GM19463 (cell line): Measurements from ENCODE around the gene SENP3.

ENCODE experiments used
- ATAC-seq: cut with Tn5 transposase; IDR thresholded peaks from one replicate; pipeline ENCODE4 v1.9.1; 2021; ENCODE audit warnings: mild to moderate bottlenecking, moderate library complexity; ENCODE audit not compliant: unreplicated experiment

SENP3 gene

DNA sequence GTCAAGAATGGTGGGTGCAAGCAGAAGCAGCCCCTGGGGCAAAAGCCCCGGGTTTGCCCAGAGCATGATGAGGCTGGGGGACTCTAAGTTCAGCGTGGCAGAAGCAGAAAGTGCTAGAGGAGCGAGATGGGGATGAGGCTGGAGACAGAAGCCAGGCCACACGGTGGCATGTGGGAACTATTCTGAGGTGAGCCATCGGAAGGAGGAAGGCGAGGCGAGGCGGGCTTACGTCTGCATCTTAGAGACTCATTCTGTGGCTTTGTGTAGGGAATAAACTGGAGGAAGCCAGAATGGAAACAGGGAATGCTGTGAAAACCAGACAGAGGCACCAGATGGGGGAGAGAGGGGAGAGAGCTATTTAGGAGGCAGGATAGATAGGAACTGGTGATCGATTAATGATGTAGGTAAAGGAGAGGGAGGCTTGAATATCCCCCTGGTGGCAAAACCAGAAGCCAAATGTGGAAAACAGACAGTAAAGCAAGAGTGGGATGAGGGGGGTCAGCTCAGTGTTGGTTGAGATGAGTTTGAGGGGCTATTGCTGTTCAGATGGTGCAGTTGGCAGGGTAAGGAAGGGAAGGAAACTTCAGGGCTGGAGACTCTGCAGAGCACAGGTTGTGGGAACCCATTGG lies 6.3 kb upstream of the SENP3 start:
- no peak for ATAC-seq

DNA sequence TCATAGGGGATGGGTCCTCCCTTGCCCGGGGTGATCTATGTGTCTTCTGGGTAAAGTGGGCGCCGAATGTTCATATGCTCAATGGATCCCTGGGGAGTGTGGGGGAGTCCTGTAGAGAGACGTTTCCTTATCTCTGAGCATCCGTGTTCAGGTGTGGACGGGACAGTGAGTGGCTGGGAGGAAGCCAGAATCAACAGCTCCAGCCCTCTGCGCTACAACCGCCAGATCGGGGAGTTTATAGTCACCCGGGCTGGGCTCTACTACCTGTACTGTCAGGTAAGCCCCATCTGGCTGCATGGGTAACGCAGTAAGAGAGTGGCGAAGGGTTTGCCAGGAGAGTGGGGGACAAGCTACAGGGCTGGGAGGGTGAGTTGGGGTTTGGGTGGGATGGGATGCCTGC lies 5.1 kb upstream of the SENP3 start:
- ATAC-seq: no peak

DNA sequence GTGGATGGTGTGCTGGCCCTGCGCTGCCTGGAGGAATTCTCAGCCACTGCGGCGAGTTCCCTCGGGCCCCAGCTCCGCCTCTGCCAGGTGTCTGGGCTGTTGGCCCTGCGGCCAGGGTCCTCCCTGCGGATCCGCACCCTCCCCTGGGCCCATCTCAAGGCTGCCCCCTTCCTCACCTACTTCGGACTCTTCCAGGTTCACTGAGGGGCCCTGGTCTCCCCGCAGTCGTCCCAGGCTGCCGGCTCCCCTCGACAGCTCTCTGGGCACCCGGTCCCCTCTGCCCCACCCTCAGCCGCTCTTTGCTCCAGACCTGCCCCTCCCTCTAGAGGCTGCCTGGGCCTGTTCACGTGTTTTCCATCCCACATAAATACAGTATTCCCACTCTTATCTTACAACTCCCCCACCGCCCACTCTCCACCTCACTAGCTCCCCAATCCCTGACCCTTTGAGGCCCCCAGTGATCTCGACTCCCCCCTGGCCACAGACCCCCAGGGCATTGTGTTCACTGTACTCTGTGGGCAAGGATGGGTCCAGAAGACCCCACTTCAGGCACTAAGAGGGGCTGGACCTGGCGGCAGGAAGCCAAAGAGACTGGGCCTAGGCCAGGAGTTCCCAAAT lies 4.5 kb upstream of the SENP3 start:
- ATAC-seq: no peak

DNA sequence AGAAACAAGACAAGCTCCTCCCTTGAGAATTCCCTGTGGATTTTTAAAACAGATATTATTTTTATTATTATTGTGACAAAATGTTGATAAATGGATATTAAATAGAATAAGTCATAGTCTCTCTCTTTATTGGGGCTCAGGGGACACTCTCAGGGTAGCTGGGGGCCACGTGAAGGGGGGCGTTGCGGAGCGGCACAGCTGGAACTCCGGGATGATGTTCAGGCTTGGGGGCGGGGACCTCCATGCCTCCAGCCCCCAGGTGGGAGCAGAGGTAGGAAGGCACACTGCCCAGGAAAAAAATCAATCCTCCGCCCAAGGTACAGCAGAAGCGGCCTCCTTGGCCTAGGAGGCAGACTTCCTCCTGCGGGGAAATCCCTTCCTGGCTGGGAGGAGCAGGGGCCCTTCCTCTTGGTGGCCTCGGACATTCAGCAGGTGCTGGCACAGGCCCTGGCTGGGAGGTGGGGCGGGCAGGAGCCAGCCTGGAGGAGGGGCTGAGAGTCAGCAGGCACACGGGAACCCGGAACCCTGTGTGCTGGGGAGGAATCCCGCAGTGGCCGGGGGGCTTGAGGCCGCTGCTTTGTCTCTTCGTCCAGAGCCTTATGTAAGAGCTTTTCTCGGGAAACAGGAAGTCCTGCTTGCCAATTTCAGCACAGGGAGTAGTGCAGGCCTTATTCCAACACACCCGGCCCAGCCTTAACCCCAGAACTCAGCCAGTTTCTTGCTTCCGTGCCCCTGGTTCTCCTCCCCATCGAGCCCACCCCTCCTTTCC lies 3.8 kb upstream of the SENP3 start:
- ATAC-seq: peak; percentile 34

DNA sequence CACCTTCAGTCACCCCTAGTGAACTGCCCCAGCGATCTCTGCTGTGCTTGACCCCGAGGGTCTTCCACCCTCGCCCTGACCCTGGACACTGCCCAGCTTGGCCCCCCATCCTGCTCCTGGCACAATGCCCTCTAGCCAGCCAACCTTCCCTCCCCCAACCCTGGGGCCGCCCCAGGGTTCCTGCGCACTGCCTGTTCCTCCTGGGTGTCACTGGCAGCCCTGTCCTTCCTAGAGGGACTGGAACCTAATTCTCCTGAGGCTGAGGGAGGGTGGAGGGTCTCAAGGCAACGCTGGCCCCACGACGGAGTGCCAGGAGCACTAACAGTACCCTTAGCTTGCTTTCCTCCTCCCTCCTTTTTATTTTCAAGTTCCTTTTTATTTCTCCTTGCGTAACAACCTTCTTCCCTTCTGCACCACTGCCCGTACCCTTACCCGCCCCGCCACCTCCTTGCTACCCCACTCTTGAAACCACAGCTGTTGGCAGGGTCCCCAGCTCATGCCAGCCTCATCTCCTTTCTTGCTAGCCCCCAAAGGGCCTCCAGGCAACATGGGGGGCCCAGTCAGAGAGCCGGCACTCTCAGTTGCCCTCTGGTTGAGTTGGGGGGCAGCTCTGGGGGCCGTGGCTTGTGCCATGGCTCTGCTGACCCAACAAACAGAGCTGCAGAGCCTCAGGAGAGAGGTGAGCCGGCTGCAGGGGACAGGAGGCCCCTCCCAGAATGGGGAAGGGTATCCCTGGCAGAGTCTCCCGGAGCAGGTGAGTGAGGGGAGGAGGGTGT lies 3.0 kb upstream of the SENP3 start, which contains the start of gene TNFSF13:
Gene TNFSF13, plus strand, starts transcription at position 207 of the 776 bp plus-strand sequence. Its CDS starts 290 bp downstream, at position 497.
- no peak for ATAC-seq

DNA sequence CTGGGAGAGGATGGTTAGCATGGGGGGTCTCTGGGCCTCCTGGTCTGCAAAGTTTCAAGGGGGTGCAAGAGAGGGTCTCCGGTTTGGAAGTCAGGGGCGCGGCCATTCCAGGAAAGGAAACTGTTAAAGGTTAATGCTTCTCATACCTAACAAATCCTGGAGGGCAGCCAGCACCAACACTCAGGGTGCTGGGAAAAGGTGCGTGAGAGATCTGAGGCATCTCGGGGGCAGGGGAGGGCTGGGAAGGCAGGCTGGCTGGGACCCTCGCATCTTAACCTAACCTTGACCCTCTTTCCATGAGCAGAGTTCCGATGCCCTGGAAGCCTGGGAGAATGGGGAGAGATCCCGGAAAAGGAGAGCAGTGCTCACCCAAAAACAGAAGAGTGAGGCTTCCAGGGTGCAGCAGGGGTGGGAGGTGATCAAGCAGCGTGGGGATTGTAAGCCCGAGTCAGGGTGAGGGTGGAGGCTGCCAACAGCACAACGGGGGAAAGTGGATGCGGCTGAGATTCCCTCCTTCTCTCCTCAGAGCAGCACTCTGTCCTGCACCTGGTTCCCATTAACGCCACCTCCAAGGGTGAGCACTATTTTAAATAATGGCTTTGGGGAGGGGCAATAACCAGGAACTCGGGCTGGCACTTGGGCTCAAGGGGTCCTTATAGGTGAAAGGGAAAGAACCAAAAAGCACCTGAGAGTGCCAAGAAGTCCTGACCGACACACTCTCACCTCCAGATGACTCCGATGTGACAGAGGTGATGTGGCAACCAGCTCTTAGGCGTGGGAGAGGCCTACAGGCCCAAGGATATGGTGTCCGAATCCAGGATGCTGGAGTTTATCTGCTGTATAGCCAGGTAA lies 2.2 kb upstream of the SENP3 start:
- no peak for ATAC-seq

DNA sequence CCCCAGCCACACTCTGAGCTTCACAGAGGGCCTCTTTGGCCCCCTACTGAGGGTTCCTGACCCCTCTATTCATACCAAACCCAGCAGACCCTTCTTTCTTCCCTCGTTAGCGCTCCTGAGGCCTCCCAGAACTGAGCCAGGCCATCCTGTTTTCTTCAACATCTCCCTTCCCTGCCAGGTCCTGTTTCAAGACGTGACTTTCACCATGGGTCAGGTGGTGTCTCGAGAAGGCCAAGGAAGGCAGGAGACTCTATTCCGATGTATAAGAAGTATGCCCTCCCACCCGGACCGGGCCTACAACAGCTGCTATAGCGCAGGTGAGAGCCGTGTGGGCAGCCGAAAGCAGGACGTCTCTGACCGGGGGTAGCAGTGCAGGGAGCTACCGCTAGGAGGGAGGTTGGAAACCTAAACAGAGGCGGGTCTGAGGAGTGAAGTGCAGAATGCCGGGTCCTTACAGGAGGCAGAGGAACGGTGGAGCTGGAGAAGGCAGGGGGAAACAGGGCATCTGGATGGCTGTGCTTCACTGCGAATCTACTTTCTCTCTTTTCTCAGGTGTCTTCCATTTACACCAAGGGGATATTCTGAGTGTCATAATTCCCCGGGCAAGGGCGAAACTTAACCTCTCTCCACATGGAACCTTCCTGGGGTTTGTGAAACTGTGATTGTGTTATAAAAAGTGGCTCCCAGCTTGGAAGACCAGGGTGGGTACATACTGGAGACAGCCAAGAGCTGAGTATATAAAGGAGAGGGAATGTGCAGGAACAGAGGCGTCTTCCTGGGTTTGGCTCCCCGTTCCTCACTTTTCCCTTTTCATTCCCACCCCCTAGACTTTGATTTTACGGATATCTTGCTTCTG lies 1.3 kb upstream of the SENP3 start:
- no peak for ATAC-seq

DNA sequence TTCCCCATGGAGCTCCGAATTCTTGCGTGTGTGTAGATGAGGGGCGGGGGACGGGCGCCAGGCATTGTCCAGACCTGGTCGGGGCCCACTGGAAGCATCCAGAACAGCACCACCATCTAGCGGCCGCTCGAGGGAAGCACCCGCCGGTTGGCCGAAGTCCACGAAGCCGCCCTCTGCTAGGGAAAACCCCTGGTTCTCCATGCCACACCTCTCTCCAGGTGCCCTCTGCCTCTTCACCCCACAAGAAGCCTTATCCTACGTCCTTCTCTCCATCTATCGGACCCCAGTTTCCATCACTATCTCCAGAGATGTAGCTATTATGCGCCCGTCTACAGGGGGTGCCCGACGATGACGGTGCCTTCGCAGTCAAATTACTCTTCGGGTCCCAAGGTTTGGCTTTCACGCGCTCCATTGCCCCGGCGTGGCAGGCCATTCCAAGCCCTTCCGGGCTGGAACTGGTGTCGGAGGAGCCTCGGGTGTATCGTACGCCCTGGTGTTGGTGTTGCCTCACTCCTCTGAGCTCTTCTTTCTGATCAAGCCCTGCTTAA lies 617 bp upstream of the SENP3 start:
- ATAC-seq: peak; percentile 48

DNA sequence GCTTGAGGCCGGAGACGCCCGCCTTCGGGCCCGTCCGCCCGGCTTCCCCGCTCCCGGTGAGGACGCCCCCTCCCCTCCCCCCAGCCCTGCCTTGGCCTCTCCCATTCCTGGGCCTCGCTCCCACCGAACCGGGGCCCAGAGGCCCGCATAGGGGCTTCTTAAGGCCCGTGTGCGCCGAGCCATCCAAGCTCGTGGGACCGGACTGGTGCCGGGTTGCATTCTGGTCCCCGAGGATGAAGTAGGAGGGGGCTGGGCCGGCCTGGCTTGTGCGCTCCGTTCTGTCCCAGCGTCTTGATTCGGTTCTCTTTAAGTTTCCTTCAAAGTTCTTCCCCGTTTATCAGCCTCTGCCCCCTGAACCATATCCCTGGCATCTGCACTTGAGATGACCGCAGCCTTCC lies 488 bp downstream of the SENP3 start:
- ATAC-seq: no peak

DNA sequence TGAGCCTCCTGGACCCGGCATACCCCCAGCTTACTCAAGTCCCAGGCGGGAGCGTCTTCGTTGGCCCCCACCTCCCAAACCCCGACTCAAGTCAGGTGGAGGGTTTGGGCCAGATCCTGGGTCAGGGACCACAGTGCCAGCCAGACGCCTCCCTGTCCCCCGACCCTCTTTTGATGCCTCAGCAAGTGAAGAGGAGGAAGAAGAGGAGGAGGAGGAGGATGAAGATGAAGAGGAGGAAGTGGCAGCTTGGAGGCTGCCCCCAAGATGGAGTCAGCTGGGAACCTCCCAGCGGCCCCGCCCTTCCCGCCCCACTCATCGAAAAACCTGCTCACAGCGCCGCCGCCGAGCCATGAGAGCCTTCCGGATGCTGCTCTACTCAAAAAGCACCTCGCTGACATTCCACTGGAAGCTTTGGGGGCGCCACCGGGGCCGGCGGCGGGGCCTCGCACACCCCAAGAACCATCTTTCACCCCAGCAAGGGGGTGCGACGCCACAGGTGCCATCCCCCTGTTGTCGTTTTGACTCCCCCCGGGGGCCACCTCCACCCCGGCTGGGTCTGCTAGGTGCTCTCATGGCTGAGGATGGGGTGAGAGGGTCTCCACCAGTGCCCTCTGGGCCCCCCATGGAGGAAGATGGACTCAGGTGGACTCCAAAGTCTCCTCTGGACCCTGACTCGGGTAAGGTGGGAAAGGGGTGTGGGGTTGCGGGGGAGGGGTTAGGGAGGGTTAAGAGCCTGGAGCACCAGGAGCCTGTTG lies 1.6 kb downstream of the SENP3 start:
- no peak for ATAC-seq

DNA sequence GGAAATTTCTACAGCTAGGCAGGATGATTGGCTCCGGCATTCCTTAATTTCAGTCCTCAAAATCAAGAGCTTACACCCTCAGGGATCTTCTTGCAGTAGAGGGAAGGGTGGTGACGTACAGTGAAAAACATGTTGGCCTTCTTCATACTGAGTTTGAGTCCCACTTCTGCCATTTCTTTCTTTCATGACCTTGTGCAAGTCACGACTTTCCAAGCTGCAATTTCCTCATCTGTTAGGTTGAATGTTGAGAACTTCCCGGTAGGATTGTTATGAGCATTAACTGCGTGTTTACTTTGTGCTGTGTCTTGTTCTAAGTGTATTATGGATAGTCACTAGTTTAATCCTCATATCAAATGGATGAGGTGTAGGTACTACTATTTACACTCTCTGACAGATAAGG lies 7.9 kb downstream of the SENP3 start:
- no peak for ATAC-seq

DNA sequence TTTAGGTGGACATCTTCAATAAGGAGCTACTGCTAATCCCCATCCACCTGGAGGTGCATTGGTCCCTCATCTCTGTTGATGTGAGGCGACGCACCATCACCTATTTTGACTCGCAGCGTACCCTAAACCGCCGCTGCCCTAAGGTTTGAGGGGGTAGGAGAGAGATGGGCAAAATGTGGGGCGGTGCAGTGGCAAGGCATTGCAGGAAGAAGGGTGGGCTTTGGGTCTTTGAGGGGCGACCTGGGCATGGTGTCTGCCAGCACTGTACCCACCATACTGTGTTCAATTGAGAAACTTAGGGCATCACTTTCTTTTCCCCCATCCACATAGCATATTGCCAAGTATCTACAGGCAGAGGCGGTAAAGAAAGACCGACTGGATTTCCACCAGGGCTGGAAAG lies 8.6 kb downstream of the SENP3 start:
- no peak for ATAC-seq

DNA sequence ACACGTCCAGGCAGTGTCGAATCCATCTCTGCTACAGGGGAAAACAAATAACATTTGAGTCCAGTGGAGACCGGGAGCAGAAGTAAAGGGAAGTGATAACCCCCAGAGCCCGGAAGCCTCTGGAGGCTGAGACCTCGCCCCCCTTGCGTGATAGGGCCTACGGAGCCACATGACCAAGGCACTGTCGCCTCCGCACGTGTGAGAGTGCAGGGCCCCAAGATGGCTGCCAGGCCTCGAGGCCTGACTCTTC lies 10.5 kb downstream of the SENP3 start:
- peak; percentile 90 for ATAC-seq

DNA sequence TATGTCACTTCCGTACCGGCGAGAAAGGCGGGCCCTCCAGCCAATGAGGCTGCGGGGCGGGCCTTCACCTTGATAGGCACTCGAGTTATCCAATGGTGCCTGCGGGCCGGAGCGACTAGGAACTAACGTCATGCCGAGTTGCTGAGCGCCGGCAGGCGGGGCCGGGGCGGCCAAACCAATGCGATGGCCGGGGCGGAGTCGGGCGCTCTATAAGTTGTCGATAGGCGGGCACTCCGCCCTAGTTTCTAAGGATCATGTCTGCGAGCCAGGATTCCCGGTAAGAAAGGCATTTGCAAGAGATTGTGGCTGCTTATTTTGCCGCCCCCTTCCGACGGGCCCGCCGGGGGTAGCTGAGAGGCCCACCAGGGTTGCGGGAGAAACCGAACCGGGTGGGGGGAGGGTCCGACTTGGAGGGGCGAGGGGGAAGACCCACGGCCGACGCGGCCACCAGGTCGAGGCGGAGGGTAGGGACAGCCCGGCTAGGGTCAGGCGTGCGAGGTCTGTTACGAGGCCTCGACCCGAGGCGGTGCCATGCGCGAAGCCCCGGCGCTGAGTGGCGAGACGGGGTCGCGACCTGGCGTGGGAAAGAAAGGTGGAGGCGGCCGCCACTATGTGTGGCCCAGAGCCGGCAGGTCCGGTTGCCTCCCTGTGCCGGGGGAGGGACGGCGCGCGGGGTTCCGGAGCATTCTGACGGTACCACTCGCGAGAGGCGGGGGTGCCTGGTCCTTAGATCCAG lies 11.0 kb downstream of the SENP3 start:
- ATAC-seq: no peak

DNA sequence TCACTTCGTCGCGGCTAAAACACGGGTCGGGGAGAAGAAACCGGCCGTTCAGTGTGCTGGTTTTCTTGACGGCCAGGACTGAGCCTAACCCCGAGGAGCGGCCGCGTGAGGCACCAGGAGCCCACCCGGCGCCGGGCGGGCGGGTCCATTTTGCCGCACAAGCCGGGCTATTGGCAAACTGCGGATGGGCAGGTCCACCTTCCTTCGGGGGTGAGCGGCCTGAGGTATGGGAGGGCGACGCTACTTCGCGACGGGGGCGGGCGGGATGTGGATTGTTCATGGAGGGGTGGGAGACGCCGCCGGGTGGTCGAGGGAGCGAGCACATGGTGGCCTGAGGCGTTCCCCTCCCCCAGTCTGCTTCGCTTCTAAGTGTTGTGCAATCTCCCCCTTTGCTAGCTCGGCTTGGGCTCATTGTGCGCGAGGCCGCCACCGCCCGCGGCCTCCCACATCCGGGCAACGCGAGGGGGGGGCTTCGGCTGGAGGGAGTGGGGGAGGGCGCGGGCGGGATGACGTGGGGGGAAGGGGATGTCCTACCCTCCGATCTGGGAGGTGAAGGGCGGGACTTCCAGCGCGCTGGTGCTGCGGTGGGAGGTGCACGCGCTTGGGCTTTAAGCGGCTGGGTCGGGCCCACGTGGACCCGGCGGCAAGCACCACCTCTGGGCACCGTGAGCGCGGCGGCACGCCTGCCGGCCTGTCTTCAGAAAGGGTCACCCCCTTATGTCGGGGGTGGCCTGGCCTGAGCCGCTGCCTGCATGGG lies 11.8 kb downstream of the SENP3 start:
- no peak for ATAC-seq

DNA sequence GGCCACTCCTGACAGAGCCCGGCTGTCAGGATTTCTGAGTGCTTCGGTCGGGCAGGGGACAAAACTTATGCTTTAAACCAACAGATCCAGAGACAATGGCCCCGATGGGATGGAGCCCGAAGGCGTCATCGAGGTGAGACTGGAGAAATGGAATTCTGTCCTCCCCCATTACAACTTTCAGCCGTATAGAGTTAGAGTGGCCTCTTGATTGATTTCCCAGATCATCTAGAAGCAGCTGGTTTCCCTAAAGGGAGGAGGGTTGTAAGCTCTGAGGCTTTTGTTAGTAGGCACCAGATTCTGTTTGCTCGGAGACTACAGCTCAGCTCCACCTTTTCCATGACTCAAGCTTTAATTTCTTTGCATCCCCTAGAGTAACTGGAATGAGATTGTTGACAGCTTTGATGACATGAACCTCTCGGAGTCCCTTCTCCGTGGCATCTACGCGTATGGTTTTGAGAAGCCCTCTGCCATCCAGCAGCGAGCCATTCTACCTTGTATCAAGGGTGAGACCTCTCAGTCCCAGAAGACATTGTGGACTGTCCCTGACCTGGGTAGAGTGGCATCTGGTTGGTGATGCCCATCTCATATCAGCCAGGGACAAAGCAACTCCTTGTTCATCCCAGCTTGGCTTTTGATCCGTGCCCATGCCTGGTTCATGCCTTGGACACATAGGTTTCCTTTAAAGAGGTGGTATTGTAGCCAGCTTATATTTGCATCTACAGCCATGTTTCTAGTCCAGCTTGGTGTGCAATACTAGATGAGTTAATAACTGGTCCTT lies 12.6 kb downstream of the SENP3 start:
- ATAC-seq: no peak

DNA sequence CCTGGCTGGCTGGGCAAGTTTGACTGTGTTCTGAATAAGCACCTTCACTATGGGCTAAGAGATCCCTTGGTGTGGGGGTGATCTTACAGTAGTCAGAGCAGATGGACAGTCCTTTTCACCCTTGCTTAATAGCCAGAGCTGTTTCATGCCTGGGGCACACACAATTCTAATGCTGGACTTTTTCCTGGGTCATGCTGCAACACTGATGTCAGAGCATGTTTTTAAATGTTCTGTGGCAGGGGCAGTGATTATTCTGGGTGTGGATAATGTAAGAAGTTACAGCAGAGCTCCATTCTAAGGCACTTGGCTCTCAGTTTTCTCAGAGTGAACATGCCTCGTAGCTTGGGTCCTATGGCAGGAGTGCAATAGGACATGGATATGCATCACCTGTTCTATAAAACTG lies 13.8 kb downstream of the SENP3 start:
- ATAC-seq: no peak
